Measurements from ENCODE around the gene SLC6A2.
"Not testable (repeated sequence)": the region's sequence is repeated elsewhere in the genome, so short reads cannot be mapped to it uniquely, and the experiment has no call there.

The SLC6A2 gene

DNA sequence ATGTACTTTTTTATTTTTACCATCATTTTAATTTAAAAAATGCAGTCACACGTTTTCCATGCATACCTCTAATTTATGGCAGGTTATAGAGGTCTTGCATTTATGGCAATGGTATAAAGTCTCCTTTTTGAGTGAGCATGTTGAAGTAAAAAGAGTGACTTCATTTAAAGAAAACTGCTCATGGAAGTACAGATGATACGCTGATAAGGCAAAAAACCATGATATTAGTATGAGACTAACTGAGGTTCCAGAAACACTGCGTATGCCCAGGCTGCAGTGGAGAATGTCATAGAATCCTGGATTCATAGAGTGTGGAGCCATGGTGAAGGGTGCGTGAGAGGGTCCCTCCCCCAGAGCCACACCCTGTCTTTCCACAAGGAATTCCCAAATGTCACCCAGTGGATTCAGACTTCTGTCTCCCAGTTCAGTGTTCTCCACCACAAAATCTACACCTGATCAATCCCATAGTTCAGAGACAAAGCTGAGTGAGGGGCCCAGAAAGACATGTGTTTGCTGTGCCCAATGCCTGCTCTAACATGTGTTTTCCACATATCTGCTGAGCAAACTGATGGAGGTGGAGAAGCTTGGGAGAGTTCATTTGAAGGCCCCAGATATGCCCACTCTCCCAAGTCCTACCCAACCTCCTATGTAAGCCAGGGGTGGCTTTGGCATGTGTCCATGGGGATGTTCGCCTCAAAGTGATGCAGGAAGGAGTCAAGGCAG, 69.4 kb downstream of the SLC6A2 start:
- DNase-seq = no peak

DNA sequence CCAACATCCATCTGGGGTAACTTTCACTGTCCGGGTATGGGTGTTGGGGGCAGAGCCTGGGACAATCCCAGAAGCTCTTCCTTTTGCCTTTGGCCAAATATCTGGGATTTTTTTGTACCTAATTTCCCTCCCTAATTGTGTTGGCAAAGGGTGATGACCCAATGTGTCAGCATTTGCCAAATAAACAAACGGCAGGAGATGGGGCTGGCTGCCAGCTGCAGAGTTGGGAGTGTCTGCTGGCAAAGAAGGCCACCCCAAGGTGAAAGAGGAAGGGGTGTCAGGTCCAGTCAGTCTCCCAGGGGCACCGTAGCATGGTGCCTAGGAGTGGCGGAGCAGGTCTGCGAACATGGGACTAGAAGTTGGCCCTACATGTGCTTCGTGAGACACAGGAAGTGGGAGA, 73.0 kb downstream of the SLC6A2 start:
- no peak for DNase-seq

DNA sequence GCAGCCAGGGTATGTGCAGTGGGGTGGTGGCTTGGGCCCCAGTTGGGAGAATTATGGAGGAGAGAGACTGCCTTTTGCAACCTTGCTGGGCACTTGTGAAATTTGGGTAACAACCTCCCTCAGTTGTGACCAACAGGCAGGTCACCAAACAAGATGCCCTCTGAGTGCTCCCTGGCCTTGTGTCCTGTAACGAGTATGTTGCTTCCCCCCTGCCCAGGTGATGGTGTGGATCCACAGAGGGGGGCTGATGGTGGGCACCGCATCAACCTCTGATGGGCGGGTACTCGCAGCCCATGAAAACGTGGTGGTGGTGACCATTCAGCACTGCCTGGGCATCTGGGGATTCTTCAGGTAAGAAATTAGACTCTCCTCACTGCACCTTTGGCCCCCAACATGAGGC, 74.3 kb downstream of the SLC6A2 start:
- no peak for DNase-seq

DNA sequence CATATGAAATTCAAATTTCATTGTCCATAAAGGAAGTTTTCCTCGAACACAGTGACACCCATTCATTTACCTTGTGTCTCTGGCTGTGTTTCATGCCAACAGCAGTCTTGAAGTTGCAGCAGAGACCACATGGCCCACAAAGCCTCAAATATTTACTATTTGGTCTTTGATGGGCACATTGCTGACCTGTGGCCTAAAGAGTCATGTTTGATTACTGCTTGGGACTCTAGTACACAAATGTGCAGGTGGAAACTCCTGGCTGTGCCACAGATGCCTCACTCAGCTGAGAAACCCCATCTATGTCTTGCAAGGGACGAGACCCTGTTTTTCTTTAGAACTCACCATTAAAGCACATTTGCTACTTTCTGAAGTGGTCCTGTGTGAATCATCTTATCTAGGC, 76.7 kb downstream of the SLC6A2 start:
- DNase-seq = no peak

DNA sequence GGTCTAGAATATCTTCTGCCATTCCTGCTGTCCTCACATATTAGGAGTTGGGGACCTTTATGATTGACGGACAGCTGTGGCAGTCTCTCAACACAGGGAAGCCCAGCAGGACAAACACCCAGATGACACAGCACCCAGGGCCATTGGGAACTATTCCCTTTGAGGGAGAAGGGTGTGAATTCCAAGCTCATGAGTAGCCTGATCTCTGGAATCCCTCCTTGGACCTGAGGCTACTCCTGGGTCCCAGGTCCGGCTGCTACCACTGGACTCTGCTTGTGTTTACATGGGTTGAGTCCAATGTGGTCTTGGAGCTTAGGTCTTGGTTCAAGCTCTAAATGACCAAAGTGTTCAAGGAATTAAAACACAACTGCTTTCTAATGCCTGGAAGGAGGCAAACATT, 78.9 kb downstream of the SLC6A2 start:
- DNase-seq = no peak

DNA sequence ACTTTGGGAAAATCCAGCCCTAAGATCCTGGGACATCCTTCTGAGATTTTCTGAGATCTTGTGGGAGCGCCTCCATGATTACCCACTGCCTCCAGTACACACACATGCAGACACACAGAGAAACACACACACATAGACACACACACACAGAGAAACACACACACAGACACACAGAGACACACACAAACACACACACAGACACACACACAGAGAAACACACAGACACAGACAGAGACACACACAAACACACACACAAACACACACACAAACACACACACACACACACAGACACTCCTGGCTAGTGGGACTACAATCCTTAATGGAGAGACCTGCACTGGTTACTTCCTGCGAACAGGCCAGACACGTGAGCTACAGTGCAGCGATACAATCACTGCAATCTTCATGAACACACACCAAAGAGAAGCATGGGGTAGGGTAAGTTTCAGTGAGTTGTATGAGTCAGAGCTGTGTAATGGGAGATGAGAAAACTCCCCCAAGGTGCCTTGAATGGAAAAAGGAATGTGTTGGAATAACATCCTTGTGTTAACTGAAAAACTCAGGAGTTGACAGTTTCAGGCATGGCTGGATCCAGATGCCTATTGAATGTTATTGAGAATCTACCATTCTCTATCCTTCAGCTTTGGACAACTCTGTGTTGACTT, 79.5 kb downstream of the SLC6A2 start:
- no peak for DNase-seq

DNA sequence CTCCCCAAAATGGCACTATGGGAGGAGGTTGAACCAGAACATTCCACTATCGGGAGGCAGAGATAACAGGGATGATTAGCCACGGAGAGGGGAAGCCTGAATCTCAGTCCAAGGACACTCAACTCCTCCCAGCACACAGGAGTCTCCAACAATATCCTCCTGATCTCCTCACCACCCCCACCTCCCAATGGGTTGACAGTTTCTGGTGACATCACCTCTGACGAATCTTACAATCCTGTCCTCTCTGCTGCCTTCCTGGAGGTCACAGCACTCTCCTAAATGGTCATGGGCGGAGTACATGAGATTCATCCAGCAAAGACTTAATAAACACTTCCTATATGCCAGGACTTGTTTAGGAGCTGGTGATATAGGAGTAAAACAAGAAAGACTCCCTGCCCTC, 80.9 kb downstream of the SLC6A2 start:
- no peak for DNase-seq

DNA sequence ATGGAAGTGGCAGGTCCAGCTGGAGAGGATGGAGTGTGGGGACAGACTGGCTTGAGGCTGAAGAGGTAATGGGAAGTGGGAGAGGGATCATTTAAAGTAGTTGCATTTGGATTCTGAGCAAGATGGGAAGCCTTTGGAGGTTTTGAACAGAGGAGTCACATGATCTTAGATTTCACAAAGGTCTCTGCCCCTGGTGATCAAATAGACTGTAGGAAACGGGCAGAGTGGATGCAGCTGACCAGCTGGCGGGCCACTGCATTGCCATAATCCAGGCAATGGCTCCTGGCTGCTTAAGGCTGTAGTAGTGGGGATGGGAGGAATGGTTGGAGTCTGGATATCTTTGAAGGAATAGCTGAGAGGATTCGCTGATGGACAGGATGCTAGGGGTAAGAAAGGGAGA, 81.5 kb downstream of the SLC6A2 start:
- DNase-seq = no peak

DNA sequence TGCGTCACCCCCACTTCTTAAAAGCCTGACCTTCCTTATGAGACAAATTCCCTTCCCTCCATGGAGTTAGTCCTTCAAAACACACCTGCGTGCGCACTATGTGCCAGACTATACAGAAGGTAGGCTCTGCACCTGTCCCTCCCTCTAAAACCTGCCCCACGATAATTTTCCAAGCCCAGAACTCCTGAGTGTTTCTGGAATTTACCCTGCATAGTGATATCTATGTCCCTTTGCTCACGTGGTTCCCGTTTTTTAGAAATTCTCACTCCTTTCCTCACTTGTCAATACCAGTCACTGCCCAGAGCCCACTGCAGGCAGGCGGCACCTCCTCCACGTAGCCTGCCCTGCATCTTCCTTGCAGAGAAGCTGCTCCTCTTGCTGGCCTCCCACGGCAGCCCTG, 82.2 kb downstream of the SLC6A2 start:
- no peak for DNase-seq

DNA sequence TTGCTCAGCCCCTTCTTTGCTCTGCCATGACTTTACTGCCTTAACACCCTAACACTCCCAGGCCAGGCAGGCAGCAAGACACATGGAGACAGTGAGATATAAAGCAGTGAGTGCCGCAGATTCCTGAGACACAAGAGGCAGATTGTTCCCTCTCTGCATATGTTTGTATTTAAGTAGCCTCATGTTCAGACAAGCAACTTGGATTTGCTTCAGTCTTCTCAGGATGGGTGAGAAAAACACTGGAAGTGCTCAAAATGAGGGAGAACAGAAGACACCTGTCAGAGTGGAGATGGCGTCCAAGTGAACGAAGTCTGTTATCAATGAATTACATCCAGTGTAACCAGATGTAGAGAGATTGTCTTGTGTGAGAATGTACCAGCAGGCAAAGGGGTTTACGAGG, 90.3 kb downstream of the SLC6A2 start:
- DNase-seq = no peak

DNA sequence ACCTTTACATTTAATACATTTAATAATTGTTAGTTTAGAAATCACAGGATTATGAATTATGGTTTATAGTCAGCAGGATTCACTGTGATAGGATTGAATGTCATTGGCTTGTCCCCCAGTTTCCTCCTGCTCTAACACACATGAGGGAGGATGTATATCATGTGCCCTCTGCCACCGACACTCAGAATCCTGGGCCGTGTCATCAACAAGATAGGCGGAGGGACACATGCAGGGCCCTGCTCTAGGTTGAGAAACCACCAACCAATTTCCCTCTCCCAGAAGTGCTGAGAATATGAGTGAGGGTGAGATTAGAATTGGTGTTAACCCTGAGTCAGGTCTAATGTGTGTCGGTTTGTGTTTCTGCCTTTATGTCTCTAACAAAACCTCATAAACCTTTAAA, 92.0 kb downstream of the SLC6A2 start:
- no peak for DNase-seq

DNA sequence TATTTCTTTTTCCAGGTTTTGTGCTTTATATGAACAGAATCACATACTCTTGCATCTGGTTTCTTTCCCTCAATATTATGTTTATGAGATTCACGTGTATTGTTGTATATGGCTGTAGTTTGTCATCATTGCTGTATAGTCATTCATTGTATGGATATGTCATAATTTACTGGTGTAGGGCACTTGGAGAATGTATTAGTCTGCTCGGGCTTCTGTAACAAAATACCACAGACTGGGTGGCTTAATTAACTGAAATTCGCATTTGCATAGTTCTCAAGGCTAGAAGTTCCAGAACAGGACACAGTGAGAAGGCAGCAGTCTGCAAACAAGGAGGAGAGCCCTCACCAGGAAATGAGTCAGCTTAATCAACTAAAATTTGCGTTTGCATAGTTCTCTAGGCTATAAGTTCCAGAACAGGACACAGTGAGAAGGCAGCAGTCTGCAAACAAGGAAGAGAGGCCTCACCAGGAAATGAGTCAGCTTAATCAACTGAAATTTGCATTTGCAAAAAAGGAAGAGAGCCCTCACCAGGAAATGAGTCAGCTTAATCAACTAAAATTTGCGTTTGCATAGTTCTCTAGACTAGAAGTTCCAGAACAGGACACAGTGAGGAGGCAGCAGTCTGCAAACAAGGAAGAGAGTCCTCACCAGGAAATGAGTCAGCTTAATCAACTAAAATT, 96.8 kb downstream of the SLC6A2 start:
- DNase-seq = not testable (repeated sequence)

DNA sequence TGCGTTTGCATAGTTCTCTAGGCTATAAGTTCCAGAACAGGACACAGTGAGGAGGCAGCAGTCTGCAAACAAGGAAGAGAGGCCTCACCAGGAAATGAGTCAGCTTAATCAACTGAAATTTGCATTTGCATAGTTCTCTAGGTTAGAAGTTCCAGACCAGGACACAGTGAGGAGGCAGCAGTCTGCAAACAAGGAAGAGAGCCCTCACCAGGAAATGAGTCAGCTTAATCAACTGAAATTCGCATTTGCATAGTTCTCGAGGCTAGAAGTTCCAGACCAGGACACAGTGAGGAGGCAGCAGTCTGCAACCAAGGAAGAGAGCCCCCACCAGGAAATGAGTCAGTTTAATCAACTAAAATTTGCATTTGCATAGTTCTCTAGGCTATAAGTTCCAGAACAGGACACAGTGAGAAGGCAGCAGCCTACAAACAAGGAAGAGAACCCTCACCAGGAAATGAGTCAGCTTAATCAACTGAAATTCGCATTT, 97.4 kb downstream of the SLC6A2 start:
- DNase-seq = not testable (repeated sequence)
